ENCODE measurements around the gene PRLHR.

- TF ChIP-seq POLR2A (IDR thresholded peaks at IDR 0.05), result no peak
- TF ChIP-seq CTCF (IDR thresholded peaks at IDR 0.05), result no peak
Observed at GRCh38 chr10:118557946-118558345, 37.5 kb downstream of the PRLHR start.

Data from lower leg skin (tissue), 3 donors.